ENCODE data around the gene PADI3.

- TF ChIP-seq CTCF (IDR thresholded peaks at IDR 0.05) (no peak), POLR2A (IDR thresholded peaks at IDR 0.05) (no peak)
These were observed 1.7 kb downstream of the PADI3 start for GRCh38 chr1:17250601-17251000.
